A673 (cell line): ENCODE results near the gene SGMS1.

Source experiments
- EZH2 ChIP-seq: fragments of 200-600 bp; sonication (generic); IDR thresholded peaks from 2 replicates; pipeline ENCODE4 v1.6.1; 2017; ENCODE audit warnings: borderline replicate concordance, low read depth, mild to moderate bottlenecking, mixed read lengths, antibody characterized with exemption, low read length; ENCODE audit not compliant: poor library complexity, severe bottlenecking
- TF ChIP-seq, protein P1 (sequence below): fragments of 300-800, 200-600 bp; sonication (generic); conservative IDR thresholded peaks from 2 replicates; pipeline ENCODE4 v1.5.1; 2017; ENCODE audit warnings: low read depth, mild to moderate bottlenecking, antibody characterized with exemption, low read length, moderate library complexity, mixed read lengths

- TF ChIP-seq, protein P1, sequence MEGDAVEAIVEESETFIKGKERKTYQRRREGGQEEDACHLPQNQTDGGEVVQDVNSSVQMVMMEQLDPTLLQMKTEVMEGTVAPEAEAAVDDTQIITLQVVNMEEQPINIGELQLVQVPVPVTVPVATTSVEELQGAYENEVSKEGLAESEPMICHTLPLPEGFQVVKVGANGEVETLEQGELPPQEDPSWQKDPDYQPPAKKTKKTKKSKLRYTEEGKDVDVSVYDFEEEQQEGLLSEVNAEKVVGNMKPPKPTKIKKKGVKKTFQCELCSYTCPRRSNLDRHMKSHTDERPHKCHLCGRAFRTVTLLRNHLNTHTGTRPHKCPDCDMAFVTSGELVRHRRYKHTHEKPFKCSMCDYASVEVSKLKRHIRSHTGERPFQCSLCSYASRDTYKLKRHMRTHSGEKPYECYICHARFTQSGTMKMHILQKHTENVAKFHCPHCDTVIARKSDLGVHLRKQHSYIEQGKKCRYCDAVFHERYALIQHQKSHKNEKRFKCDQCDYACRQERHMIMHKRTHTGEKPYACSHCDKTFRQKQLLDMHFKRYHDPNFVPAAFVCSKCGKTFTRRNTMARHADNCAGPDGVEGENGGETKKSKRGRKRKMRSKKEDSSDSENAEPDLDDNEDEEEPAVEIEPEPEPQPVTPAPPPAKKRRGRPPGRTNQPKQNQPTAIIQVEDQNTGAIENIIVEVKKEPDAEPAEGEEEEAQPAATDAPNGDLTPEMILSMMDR, result no peak
- TF ChIP-seq EZH2, result no peak
Observed at GRCh38 chr10:50513956-50514355, 109.8 kb downstream of the SGMS1 start.
